DND-41 (cell line): Measurements from ENCODE around the gene IRS2.
A peak's percentile ranks its signal among the peaks of the same experiment; 100 is the strongest.

Source experiments
- ATAC-seq: fragments of 200-7000 bp; cut with Tn5 transposase; 3 replicates; pipeline ENCODE4 v1.9.1; 2021; ENCODE audit warnings: low read depth; ENCODE audit not compliant: insufficient read depth
- DNase-seq: peaks from one replicate; pipeline ENCODE4 v3.0.0-alpha.2; 2020
- H2AFZ ChIP-seq: 2 replicates; pipeline ENCODE4 v1.6.0; 2012; ENCODE audit warnings: low read depth, low read length
- H3K27ac ChIP-seq: 2 replicates; pipeline ENCODE4 v1.5.1; 2012; ENCODE audit warnings: low read length, inconsistent platforms
- H3K27me3 ChIP-seq: fragments of 200-600 bp; sonication (generic); 2 replicates; pipeline ENCODE4 v1.6.0; 2012; ENCODE audit warnings: low read length, mild to moderate bottlenecking, inconsistent platforms; ENCODE audit not compliant: insufficient read depth, poor library complexity
- H3K36me3 ChIP-seq: 2 replicates; pipeline ENCODE4 v1.5.1; 2012; ENCODE audit warnings: low read length, inconsistent platforms; ENCODE audit not compliant: insufficient read depth
- H3K4me1 ChIP-seq: 2 replicates; pipeline ENCODE4 v1.5.1; 2012; ENCODE audit warnings: mild to moderate bottlenecking, low read length; ENCODE audit not compliant: insufficient read depth
- H3K4me2 ChIP-seq: 2 replicates; pipeline ENCODE4 v1.6.0; 2012; ENCODE audit warnings: mild to moderate bottlenecking, moderate library complexity, low read length, inconsistent platforms; ENCODE audit not compliant: insufficient read depth
- H3K4me3 ChIP-seq, 2 experiments: fragments of 200-600 bp in 1 of 2; shearing (Covaris generic) in 1 of 2; 2 replicates each; pipeline ENCODE4 v1.5.1; 2012 to 2016; ENCODE audit warnings: inconsistent platforms in 2 of 2, low read length in 2 of 2, mild to moderate bottlenecking in 2 of 2, low read depth in 1 of 2, moderate library complexity in 1 of 2
- H3K79me2 ChIP-seq: 2 replicates; pipeline ENCODE4 v1.6.0; 2012; ENCODE audit warnings: low read length, inconsistent platforms; ENCODE audit not compliant: insufficient read depth
- H3K9ac ChIP-seq: 2 replicates; pipeline ENCODE4 v1.6.0; 2012; ENCODE audit warnings: low read depth, mild to moderate bottlenecking, inconsistent platforms, low read length, moderate library complexity
- H3K9me3 ChIP-seq: 2 replicates; pipeline ENCODE4 v1.5.1; 2012; ENCODE audit warnings: low read length, moderate library complexity, mild to moderate bottlenecking, inconsistent platforms; ENCODE audit not compliant: insufficient read depth, severe bottlenecking
- H4K20me1 ChIP-seq: 2 replicates; pipeline ENCODE4 v1.6.0; 2012; ENCODE audit warnings: low read length; ENCODE audit not compliant: insufficient read depth
- CTCF ChIP-seq: IDR thresholded peaks from 2 replicates; pipeline ENCODE4 v1.5.1; 2012; ENCODE audit warnings: borderline replicate concordance, low read length, moderate library complexity, mild to moderate bottlenecking; ENCODE audit not compliant: poor library complexity, severe bottlenecking; ENCODE audit errors: extremely low read depth
- EZH2 ChIP-seq: IDR thresholded peaks from 3 replicates; pipeline ENCODE4 v1.6.1; 2012; ENCODE audit warnings: borderline replicate concordance, low read depth, mild to moderate bottlenecking, moderate library complexity, low read length, inconsistent platforms; ENCODE audit not compliant: severe bottlenecking

Gene IRS2

GRCh38 chr13:109737606-109738005, 48.8 kb downstream of the IRS2 start:
- Histone ChIP-seq H3K9ac (no peak overlapping the region), H3K27me3 (no peaks in the 10 kb centered on the region), H4K20me1 (no peaks in the 10 kb centered on the region), H3K27ac (no peak overlapping the region; the same call in 1 of the 2 replicates), H3K4me1 (peaks cover 44% of the 10 kb centered on the region), H3K9me3 (no peaks in the 10 kb centered on the region), H3K4me2 (no peak overlapping the region), H3K79me2 (no peaks in the 10 kb centered on the region), H2AFZ (no peak overlapping the region), H3K36me3 (no peaks in the 10 kb centered on the region), H3K4me3 (no peak overlapping the region)
- DNase-seq (peak; percentile 32), ATAC-seq (no peak)
- TF ChIP-seq EZH2 (no peak), CTCF (no peak)

- H2AFZ ChIP-seq, result no peak overlapping the region
- DNase-seq (no peak), ATAC-seq (no peak)
- H3K9ac ChIP-seq, result no peak overlapping the region
- no peak overlapping the region for H3K4me3 ChIP-seq
- no peaks in the 10 kb centered on the region for H3K79me2 ChIP-seq
- H3K36me3 ChIP-seq, result no peaks in the 10 kb centered on the region
- TF ChIP-seq EZH2 (no peak), CTCF (no peak)
- peaks cover 44% of the 10 kb centered on the region for H3K4me1 ChIP-seq
- no peaks in the 10 kb centered on the region for H4K20me1 ChIP-seq
- no peak overlapping the region for H3K27ac ChIP-seq
- H3K9me3 ChIP-seq, result no peaks in the 10 kb centered on the region
- H3K4me2 ChIP-seq, result no peak overlapping the region
- H3K27me3 ChIP-seq, result no peaks in the 10 kb centered on the region
Measured at GRCh38 chr13:109737046-109737573, 49.3 kb downstream of the IRS2 start.

- TF ChIP-seq EZH2 (no peak), CTCF (no peak)
- H3K4me2 ChIP-seq, result no peak overlapping the region
- no peak overlapping the region for H2AFZ ChIP-seq
- no peak overlapping the region for H3K4me3 ChIP-seq
- H3K9me3 ChIP-seq, result no peaks in the 10 kb centered on the region
- ATAC-seq (no peak), DNase-seq (no peak)
- no peaks in the 10 kb centered on the region for H4K20me1 ChIP-seq
- H3K27ac ChIP-seq, result peak overlapping the region; percentile 41; the same call in 1 of the 2 replicates
- H3K36me3 ChIP-seq, result no peaks in the 10 kb centered on the region
- peaks cover 47% of the 10 kb centered on the region for H3K4me1 ChIP-seq
- H3K9ac ChIP-seq, result no peak overlapping the region
- H3K27me3 ChIP-seq, result no peaks in the 10 kb centered on the region
- peaks cover 14% of the 10 kb centered on the region for H3K79me2 ChIP-seq
Measured at GRCh38 chr13:109735436-109735966, 50.9 kb downstream of the IRS2 start.
